CD4-positive, alpha-beta memory T cell (primary cell): Measurements from ENCODE around the gene SERPINB10. TPM values are rescaled to one million over a fixed set of nuclear protein-coding genes. Genes with fewer than 3 reads are reported as not detected.

Source experiments
- CTCF ChIA-PET: fragments of 350-600 bp; sonication (Branson Sonifier 250); formaldehyde crosslinking; loops from one replicate; lab custom pipeline; 2021; ENCODE audit warnings: inconsistent platforms; ENCODE audit not compliant: partially characterized antibody; lab: Charles Lee
- POLR2A ChIA-PET: fragments of 350-600 bp; sonication (Branson Sonifier 250); formaldehyde crosslinking; loops from one replicate; lab custom pipeline; 2021; ENCODE audit not compliant: partially characterized antibody; lab: Charles Lee
- DNase-seq, 5 donors: peaks; one replicate each; pipeline versions ENCODE4 v3.0.0 to v3.0.0-alpha.2; 2020 to 2022; ENCODE audit warnings: mixed read lengths in 1 of 5
- H3K27ac ChIP-seq: one replicate; pipeline ENCODE4 v1.7.0; 2013; ENCODE audit warnings: low read depth, low read length
- H3K27me3 ChIP-seq: 2 replicates; pipeline ENCODE4 v1.7.0; 2013; ENCODE audit warnings: mild to moderate bottlenecking, low read length, moderate library complexity; ENCODE audit not compliant: insufficient read depth
- H3K36me3 ChIP-seq: 2 replicates; pipeline ENCODE4 v1.7.0; 2013; ENCODE audit warnings: mild to moderate bottlenecking, low read length, moderate library complexity; ENCODE audit not compliant: insufficient read depth
- H3K4me1 ChIP-seq: 2 replicates; pipeline ENCODE4 v1.7.0; 2013; ENCODE audit warnings: mild to moderate bottlenecking, low read length, moderate library complexity; ENCODE audit not compliant: insufficient read depth
- H3K4me3 ChIP-seq, 2 donors: one replicate each; pipeline ENCODE4 v1.7.0; 2013; ENCODE audit warnings: low read length in 2 of 2, mild to moderate bottlenecking in 1 of 2
- H3K9me3 ChIP-seq, 2 donors: one replicate each; pipeline ENCODE4 v1.7.0; 2013; ENCODE audit warnings: low read length in 2 of 2, control low read depth in 1 of 2; ENCODE audit not compliant: control insufficient read depth in 1 of 2
- H3K27ac Mint-ChIP-seq, 7 donors: one replicate each; pipeline ENCODE4 v1.8.0; 2020 to 2021; ENCODE audit warnings: mixed read lengths in 7 of 7, mild to moderate bottlenecking in 6 of 7, inconsistent platforms in 3 of 7, moderate library complexity in 3 of 7
- H3K27me3 Mint-ChIP-seq, 2 donors: one replicate each; pipeline ENCODE4 v1.8.0; 2020 to 2021; ENCODE audit warnings: mixed read lengths in 2 of 2
- H3K36me3 Mint-ChIP-seq, 2 donors: one replicate each; pipeline ENCODE4 v1.8.0; 2020 to 2021; ENCODE audit warnings: mixed read lengths in 2 of 2, inconsistent platforms in 1 of 2, mild to moderate bottlenecking in 1 of 2
- H3K4me1 Mint-ChIP-seq, 4 donors: one replicate each; pipeline ENCODE4 v1.8.0; 2020 to 2021; ENCODE audit warnings: mixed read lengths in 4 of 4, mild to moderate bottlenecking in 1 of 4
- H3K4me3 Mint-ChIP-seq, 8 donors: one replicate each; pipeline ENCODE4 v1.8.0; 2020 to 2021; ENCODE audit warnings: mixed read lengths in 8 of 8, mild to moderate bottlenecking in 7 of 8, moderate library complexity in 6 of 8, inconsistent platforms in 3 of 8
- H3K9me3 Mint-ChIP-seq, 8 donors: one replicate each; pipeline ENCODE4 v1.8.0; 2020 to 2021; ENCODE audit warnings: mixed read lengths in 8 of 8, mild to moderate bottlenecking in 5 of 8, inconsistent platforms in 3 of 8, moderate library complexity in 1 of 8
- intact Hi-C: fragments of 100-400 bp; cut with micrococcal nuclease; formaldehyde crosslinking; loops from one replicate; pipeline ENCODE4 v1.15.1; 2023
- polyA plus RNA-seq, 2 donors: library from polyadenylated mRNA; unstranded; fragments of 300-500 nt; fragmentation: Illumina TruSeq; gene quantifications; one replicate each; pipeline ENCODE4 v1.2.3, GENCODE V29; 2021
- total RNA-seq, 2 experiments: library from RNA; stranded (reverse); gene quantifications; one replicate each; pipeline ENCODE4 v1.2.3, GENCODE V29; 2021

Gene SERPINB10
- not detected for total RNA-seq
- not detected for polyA plus RNA-seq

GRCh38 chr18:63907664-63908063, at the start of gene SERPINB10:
TSS of gene SERPINB10 (plus strand) at chr18:63907958. CDS start at chr18:63915511, 7,553 bp downstream.
- peaks cover 0 to 4% (median 0%) of the 10 kb centered on the region in 8 donors for H3K9me3 Mint-ChIP-seq
- no peak within 1 kb of the TSS for H3K27ac Mint-ChIP-seq
- no peak within 1 kb of the TSS for H3K4me3 ChIP-seq
- no peaks in the 10 kb centered on the region for H3K27me3 ChIP-seq
- no peaks in the 10 kb centered on the region for H3K9me3 ChIP-seq
- intact Hi-C loops: no loop called here
- H3K4me1 Mint-ChIP-seq: no peaks in the 10 kb centered on the region
- H3K4me3 Mint-ChIP-seq: peak within 1 kb of the TSS in 1 of 8 donors; percentile 7
- H3K36me3 ChIP-seq: no peaks in the 10 kb centered on the region
- H3K4me1 ChIP-seq: no peaks in the 10 kb centered on the region
- DNase-seq: no peak
- ChIA-PET POLR2A (no interaction called here), CTCF (no interaction called here)
- H3K27me3 Mint-ChIP-seq: peaks cover 5 to 9% of the 10 kb centered on the region in 2 donors
- no peaks in the 10 kb centered on the region for H3K36me3 Mint-ChIP-seq
- H3K27ac ChIP-seq: no peak within 1 kb of the TSS

- Mint-ChIP-seq H3K4me1 (no peaks in the 10 kb centered on the region), H3K27me3 (peaks cover 0 to 5% of the 10 kb centered on the region in 2 donors), H3K27ac (peak overlapping the region in 1 of 7 donors; percentile 32), H3K9me3 (peaks cover 0 to 5% (median 0%) of the 10 kb centered on the region in 8 donors), H3K36me3 (no peaks in the 10 kb centered on the region), H3K4me3 (no peak overlapping the region)
- ChIA-PET POLR2A (interaction anchor here (0.7 kb wide), 1 partner anchor 1106 kb away, joined by 5 read pairs; no protein-coding TSS in a partner anchor), CTCF (no interaction called here)
- H3K4me1 ChIP-seq: no peaks in the 10 kb centered on the region
- no peaks in the 10 kb centered on the region for H3K9me3 ChIP-seq
- DNase-seq: no peak
- no peak overlapping the region for H3K27ac ChIP-seq
- no peaks in the 10 kb centered on the region for H3K36me3 ChIP-seq
- H3K27me3 ChIP-seq: no peaks in the 10 kb centered on the region
- no peak overlapping the region for H3K4me3 ChIP-seq
- intact Hi-C loops: no loop called here
Measured at GRCh38 chr18:63858456-63858855, 49.3 kb upstream of the SERPINB10 start.

GRCh38 chr18:63859781-63860475, 47.8 kb upstream of the SERPINB10 start:
- no peaks in the 10 kb centered on the region for H3K4me1 ChIP-seq
- ChIA-PET CTCF (no interaction called here), POLR2A (no interaction called here)
- H3K4me1 Mint-ChIP-seq: no peaks in the 10 kb centered on the region
- H3K27ac ChIP-seq: no peak overlapping the region
- no peak overlapping the region for H3K27ac Mint-ChIP-seq
- no peak overlapping the region for H3K4me3 Mint-ChIP-seq
- H3K36me3 Mint-ChIP-seq: no peaks in the 10 kb centered on the region
- H3K36me3 ChIP-seq: no peaks in the 10 kb centered on the region
- no peak overlapping the region for H3K4me3 ChIP-seq
- intact Hi-C loops: no loop called here
- H3K9me3 Mint-ChIP-seq: peaks cover 0 to 4% (median 0%) of the 10 kb centered on the region in 8 donors
- peaks cover 0 to 5% of the 10 kb centered on the region in 2 donors for H3K27me3 Mint-ChIP-seq
- no peaks in the 10 kb centered on the region for H3K27me3 ChIP-seq
- no peak for DNase-seq
- H3K9me3 ChIP-seq: no peaks in the 10 kb centered on the region

GRCh38 chr18:63860531-63860930, 47.2 kb upstream of the SERPINB10 start:
- Mint-ChIP-seq H3K36me3 (no peaks in the 10 kb centered on the region), H3K9me3 (peaks cover 0 to 2% (median 0%) of the 10 kb centered on the region in 8 donors), H3K27ac (no peak overlapping the region), H3K27me3 (peaks cover 0 to 5% of the 10 kb centered on the region in 2 donors), H3K4me3 (no peak overlapping the region), H3K4me1 (no peaks in the 10 kb centered on the region)
- intact Hi-C loops: no loop called here
- H3K27me3 ChIP-seq: no peaks in the 10 kb centered on the region
- H3K4me1 ChIP-seq: no peaks in the 10 kb centered on the region
- H3K27ac ChIP-seq: no peak overlapping the region
- ChIA-PET POLR2A (no interaction called here), CTCF (no interaction called here)
- H3K36me3 ChIP-seq: no peaks in the 10 kb centered on the region
- H3K4me3 ChIP-seq: no peak overlapping the region
- H3K9me3 ChIP-seq: no peaks in the 10 kb centered on the region
- DNase-seq: no peak

GRCh38 chr18:63867368-63868125, 40.2 kb upstream of the SERPINB10 start:
- Mint-ChIP-seq H3K36me3 (no peaks in the 10 kb centered on the region), H3K9me3 (no peaks in the 10 kb centered on the region), H3K4me3 (no peak overlapping the region), H3K27ac (no peak overlapping the region), H3K27me3 (peaks cover 3 to 10% of the 10 kb centered on the region in 2 donors), H3K4me1 (no peaks in the 10 kb centered on the region)
- Histone ChIP-seq H3K9me3 (no peaks in the 10 kb centered on the region), H3K27me3 (no peaks in the 10 kb centered on the region), H3K36me3 (no peaks in the 10 kb centered on the region), H3K4me1 (no peaks in the 10 kb centered on the region), H3K4me3 (no peak overlapping the region), H3K27ac (no peak overlapping the region)
- ChIA-PET POLR2A (no interaction called here), CTCF (no interaction called here)
- intact Hi-C loops: no loop called here
- DNase-seq: no peak

GRCh38 chr18:63868546-63868945, 39.2 kb upstream of the SERPINB10 start:
- POLR2A ChIA-PET: no interaction called here
- no peaks in the 10 kb centered on the region for H3K9me3 ChIP-seq
- Mint-ChIP-seq H3K36me3 (no peaks in the 10 kb centered on the region), H3K9me3 (no peaks in the 10 kb centered on the region), H3K4me1 (no peaks in the 10 kb centered on the region), H3K27ac (no peak overlapping the region), H3K4me3 (no peak overlapping the region), H3K27me3 (peaks cover 4 to 11% of the 10 kb centered on the region in 2 donors)
- H3K27ac ChIP-seq: no peak overlapping the region
- CTCF ChIA-PET: no interaction called here
- intact Hi-C loops: no loop called here
- no peaks in the 10 kb centered on the region for H3K36me3 ChIP-seq
- DNase-seq: no peak
- no peak overlapping the region for H3K4me3 ChIP-seq
- no peaks in the 10 kb centered on the region for H3K27me3 ChIP-seq
- H3K4me1 ChIP-seq: no peaks in the 10 kb centered on the region

GRCh38 chr18:63869374-63869773, 38.4 kb upstream of the SERPINB10 start:
- no peaks in the 10 kb centered on the region for H3K36me3 Mint-ChIP-seq
- no peaks in the 10 kb centered on the region for H3K36me3 ChIP-seq
- H3K27ac ChIP-seq: no peak overlapping the region
- H3K4me1 ChIP-seq: no peaks in the 10 kb centered on the region
- H3K4me3 ChIP-seq: no peak overlapping the region
- peaks cover 4 to 11% of the 10 kb centered on the region in 2 donors for H3K27me3 Mint-ChIP-seq
- no peak overlapping the region for H3K27ac Mint-ChIP-seq
- no peaks in the 10 kb centered on the region for H3K9me3 ChIP-seq
- no peaks in the 10 kb centered on the region for H3K27me3 ChIP-seq
- DNase-seq: no peak
- no peaks in the 10 kb centered on the region for H3K4me1 Mint-ChIP-seq
- ChIA-PET POLR2A (no interaction called here), CTCF (no interaction called here)
- H3K4me3 Mint-ChIP-seq: no peak overlapping the region
- H3K9me3 Mint-ChIP-seq: no peaks in the 10 kb centered on the region
- intact Hi-C loops: no loop called here
